Glomerular endothelial cell (primary cell): ENCODE measurements around the gene IL1F10. TPM values are rescaled to one million over a fixed set of nuclear protein-coding genes. Genes with fewer than 3 reads are reported as not detected.

Source experiments
- DNase-seq: peaks from one replicate; pipeline ENCODE4 v3.0.0-alpha.2; 2011; ENCODE audit warnings: low read depth, low spot score; ENCODE audit errors: extremely low read depth
- total RNA-seq: library from RNA; depleted of rRNA; stranded (reverse); fragments of >200 nt; gene quantifications from 2 replicates; pipeline ENCODE4 v1.2.3, GENCODE V29; 2015

Gene IL1F10
- total RNA-seq, 1 donor from 2014 or later, result not detected

DNA sequence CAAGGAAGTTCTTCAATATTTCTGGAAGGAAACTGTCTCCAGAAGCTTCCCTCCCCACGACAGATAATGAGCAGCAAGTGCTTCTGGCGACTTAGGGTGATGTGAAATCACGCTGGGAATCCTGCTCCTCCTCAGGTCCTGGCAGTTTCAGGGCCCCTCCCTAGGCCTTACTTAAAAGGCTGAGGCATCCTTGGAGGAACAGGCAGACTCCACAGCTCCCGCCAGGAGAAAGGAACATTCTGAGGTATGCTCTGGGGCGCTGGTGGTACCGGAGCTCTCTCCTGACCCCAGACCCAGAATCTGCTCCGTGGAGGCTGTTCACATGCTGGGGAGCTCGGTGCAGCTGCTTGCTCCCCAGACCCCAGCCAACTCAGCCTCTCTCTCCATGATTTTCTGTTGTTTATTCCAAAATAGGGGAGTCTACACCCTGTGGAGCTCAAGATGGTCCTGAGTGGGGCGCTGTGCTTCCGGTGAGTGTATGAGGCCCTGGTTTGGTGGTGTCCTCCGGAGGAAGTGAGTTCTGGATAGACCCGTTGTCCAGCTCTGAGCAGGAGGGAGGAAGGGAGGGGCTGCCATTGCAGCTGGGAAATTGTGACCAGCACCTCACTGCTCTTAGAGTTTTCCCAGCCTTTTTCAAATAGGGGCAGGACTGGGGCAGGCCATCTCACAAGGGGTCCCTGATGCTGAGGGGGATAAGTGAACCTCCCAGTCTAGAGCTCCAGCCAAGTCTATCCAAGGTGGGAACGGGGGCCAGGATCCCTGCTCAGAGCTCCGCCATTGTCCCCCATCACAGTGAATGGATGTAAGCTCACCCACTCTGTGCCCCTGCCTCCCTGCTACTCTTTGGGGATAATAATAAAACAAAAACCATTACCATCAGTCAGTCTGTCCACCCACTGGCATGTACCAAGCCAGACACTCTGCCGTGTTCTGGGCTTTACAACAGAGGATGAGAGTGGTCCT lies 8.5 kb upstream of the IL1F10 start, which contains the start of gene IL36RN:
Gene IL36RN, plus strand, starts transcription at position 201 of the 963 bp plus-strand sequence. Its CDS starts 241 bp downstream, at position 442.
- no peak for DNase-seq

GRCh38 chr2:113060396-113060795 lies 7.4 kb upstream of the IL1F10 start:
- DNase-seq, result no peak

DNA sequence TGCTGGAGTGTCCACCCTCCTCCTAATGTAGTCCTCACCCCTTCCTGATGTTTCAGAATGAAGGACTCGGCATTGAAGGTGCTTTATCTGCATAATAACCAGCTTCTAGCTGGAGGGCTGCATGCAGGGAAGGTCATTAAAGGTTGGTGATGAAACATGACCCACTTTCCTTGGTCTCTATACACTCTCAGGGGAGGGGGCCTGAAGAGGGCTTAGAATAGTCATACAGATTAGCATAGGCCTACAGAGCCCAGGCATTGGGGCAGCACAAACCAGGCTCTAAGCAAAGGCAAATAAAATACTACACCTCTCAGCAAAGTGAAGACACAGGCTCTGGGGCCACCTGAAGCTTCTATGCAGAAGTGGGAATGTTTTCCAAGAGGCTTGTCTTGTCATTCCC lies 7.0 kb upstream of the IL1F10 start:
- no peak for DNase-seq

DNA sequence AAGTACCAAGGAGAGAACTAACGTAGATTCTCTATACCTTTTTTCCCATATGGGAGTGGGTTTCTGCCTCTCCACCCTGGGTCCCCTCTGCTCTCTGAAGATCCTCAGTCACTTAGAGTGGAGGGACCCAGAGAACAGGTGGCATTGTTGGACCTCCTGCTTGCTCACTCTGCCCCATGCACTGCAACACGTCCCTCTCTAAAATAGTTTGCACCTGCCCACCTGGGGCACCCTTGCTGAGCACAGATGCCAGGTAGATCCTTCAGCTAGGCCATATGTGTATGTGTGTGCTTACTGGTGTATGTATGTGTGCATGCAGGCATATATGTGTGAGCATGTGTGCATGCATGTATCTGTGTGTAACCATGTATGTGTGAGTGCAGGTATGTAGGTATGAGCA lies 6.5 kb upstream of the IL1F10 start:
- no peak for DNase-seq

DNA sequence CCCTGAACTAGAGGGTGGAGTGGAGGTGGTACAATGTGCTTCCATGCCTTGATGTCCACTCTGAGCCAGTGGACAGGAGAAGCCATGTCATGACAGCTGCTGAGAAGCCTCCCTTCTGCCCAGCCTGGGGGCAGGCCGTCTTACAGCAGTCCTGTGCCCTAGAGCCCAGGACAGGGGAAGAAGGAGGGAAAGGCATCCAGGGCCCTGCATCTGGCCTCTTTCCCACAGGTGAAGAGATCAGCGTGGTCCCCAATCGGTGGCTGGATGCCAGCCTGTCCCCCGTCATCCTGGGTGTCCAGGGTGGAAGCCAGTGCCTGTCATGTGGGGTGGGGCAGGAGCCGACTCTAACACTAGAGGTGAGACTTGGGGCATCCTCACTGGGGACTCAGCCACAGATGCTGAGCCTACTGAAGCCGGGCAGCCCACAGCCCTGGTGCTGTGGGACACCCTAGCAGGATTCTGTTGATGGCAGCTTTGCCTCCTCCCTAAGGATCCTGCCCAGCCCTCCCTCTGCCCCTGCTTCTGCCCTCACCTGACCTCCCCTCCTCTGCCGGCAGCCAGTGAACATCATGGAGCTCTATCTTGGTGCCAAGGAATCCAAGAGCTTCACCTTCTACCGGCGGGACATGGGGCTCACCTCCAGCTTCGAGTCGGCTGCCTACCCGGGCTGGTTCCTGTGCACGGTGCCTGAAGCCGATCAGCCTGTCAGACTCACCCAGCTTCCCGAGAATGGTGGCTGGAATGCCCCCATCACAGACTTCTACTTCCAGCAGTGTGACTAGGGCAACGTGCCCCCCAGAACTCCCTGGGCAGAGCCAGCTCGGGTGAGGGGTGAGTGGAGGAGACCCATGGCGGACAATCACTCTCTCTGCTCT lies 5.6 kb upstream of the IL1F10 start:
- no peak for DNase-seq

GRCh38 chr2:113064281-113064680 lies 3.5 kb upstream of the IL1F10 start:
- no peak for DNase-seq

GRCh38 chr2:113064898-113065297 lies 2.9 kb upstream of the IL1F10 start:
- DNase-seq, result no peak

DNA sequence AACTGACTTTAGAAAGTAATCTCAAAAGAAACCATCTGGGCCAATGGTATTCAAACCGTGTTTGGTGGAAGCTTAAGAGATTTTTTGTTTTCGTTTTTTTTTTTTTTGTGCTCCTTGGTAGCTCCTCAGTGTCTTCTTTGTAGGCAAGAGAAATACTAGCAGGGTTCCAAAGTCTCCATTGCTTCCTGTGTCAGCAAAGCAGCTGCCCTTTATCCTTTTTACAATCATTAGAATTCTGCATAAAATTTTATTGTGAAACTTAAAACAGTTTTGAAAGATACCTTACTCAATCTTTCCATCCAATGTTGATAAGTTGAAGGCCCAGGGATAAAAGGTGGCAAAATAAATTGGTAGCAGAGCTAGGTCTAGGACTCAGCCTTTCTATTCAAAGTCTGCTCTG lies 479 bp downstream of the IL1F10 start:
- no peak for DNase-seq

DNA sequence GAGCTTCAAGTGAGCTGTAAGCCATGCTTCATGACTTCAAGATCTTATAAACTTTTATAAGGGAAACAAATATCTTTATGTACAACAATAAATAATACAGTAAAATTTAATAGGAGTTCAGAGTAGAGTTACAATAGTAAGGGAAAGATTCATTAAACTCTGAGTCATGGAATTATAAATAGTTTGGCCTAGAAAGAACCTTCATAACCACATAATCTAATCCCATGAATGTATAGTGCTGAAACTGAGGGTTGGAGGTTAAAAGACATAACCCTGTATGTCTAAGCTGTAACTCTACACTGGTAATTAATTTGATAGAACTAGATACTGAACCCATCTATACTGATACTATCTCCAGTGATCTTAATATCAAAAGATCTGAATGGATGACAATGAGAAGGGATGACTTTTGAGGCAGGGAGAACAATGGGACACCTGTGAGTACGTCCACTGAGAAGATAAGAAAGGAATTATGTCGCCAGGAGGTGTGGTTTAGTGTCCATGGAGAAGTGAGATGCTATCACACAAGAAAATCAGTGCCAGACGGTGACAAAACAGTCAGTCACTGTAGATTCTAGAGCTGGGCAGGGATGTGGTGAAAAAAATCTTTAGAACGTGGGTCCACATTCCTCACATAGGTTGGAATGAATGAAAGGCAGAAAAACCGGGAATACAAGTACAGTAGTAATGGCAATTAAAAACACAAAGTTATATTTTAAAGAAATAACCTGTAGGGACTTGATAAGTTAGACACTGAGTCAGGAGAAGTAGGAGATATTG lies 1.1 kb downstream of the IL1F10 start:
- DNase-seq, result no peak

DNA sequence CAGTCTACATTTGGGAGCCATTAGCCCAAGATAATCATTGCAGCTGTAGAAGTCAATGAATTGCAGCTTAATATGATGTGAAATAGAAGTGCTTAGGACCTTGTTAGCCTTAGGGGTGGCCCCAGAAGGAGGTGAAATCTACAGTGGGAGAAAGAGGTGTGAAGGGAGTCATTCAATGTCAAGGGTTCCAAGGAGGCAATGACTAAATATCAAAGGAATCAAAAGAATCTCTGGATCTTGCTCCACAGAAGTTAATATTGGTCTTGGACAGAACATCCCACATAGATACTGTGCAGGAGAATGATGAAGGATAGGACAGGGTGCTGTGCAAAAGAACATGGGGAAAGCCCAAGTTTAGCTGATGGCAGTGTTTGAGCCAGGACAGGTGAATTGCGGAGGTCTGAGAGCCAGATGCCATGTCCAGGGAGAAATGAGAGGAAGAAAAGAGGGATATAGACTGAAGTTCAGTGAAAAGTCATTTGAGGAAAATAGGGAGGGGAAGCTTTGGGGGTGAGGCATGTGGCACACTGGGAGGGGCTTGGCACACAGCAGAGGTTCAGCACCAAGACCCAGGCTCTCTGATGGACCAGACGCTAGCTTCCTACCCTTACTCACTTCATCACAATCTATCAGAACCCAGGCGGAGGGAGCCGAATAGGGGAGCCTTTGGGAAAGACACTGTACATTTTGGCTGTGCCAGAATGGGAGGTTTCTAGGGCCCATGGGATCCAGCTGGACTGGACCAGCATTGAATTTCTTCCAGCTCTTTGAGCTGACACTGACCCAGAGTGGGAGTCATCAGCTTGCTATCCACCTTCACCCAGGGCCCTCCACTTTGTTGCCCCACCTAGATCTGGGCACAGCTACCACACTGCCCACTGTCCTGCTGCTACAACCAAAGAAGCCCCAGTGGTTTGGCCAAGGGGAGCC lies 2.2 kb downstream of the IL1F10 start:
- no peak for DNase-seq

GRCh38 chr2:113070606-113070975 lies 2.8 kb downstream of the IL1F10 start:
- no peak for DNase-seq

DNA sequence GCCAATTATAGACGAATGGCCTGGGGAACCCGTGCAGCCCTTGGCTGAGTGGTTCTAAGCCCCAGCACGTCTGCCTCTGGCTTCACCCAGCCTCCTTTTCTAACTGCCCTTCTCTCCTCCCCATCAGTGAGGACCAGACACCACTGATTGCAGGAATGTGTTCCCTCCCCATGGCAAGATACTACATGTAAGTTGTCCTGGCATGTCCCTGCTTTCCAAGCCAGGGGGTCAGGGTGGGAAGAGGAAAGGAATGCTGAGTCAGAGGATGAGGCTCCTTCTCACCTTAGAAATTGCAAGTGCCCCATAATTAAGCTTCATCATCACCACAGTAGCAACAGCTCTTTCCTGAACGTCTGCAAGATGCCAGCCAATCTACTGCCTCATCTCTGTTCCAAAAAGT lies 4.8 kb downstream of the IL1F10 start:
- DNase-seq, result no peak

DNA sequence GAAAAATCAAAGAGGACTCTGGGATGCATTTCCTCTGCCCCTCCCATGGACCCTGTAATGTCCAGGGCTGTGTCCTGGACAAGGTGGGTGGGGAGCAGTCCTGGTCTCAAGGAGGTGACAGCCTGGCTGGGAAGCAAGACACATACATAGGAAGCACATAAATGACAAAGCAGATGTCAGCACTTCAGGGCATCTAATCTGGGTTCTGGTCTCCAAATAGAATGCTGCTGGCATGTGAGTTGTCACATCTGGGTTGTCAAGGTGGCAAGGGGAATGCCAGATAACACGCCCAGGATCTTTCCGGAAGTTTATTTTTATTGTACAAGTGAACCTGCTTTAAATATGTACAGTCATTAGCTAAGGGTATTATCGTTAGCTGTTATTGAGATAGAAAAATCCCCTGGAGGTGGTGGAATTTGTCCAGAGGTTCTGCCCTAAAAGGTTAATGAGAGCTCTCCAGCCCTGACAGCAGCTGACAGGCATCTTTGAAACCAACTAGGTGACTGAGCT lies 5.6 kb downstream of the IL1F10 start:
- DNase-seq, result no peak

DNA sequence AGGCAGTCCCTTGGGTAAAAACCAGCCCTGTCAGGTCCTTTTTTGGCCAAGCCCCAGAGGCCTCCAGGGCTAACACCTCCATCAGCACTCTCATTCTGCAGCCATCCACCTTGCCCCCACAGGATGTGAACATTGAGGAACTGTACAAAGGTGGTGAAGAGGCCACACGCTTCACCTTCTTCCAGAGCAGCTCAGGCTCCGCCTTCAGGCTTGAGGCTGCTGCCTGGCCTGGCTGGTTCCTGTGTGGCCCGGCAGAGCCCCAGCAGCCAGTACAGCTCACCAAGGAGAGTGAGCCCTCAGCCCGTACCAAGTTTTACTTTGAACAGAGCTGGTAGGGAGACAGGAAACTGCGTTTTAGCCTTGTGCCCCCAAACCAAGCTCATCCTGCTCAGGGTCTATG lies 7.3 kb downstream of the IL1F10 start:
- no peak for DNase-seq

DNA sequence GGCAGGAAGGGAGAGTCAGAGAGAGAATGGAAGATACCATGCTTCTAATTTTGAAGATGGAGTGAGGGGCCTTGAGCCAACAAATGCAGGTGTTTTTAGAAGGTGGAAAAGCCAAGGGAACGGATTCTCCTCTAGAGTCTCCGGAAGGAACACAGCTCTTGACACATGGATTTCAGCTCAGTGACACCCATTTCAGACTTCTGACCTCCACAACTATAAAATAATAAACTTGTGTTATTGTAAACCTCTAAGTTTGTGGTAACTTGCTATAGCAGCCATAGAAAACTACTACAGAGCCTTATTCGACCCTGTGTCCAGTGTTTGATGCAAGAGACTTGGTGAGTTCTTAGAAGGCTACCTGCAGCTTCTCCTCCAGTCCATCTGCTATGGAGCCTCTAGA lies 7.8 kb downstream of the IL1F10 start:
- no peak for DNase-seq

DNA sequence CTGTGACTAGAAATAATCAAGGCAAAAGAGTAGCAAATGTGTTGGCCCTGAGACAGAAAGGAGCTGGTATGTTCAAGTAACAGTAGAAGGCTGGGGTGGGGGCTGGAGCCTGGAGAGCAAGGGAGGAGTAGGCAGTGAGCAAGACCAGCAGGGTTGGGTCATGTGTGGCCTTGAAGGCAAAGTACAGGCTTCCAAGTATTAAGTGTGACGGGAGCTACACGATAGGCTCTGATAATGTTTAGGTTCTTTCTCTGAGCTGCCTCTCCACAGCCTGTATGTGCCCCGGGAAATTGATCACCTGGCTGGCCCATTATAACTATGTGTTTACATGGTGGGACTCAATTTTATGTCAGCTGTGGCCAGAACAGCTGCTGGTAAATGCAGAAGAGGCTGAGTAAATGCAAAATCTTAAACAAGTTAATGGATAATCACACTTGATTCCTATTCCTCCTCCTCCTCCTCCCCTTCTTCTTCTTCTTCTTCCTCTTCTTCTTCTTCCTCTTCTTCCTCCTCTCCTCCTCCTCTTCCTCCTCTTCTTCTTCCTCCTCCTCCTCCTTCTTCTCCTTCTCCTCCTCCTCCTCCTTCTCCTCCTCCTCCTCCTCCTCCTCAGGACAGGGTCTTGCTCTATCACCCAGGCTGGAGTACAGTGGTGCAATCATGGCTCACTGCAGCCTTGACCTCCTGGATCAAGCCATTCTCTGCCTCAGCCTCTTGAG lies 9.3 kb downstream of the IL1F10 start:
- DNase-seq, result no peak

DNA sequence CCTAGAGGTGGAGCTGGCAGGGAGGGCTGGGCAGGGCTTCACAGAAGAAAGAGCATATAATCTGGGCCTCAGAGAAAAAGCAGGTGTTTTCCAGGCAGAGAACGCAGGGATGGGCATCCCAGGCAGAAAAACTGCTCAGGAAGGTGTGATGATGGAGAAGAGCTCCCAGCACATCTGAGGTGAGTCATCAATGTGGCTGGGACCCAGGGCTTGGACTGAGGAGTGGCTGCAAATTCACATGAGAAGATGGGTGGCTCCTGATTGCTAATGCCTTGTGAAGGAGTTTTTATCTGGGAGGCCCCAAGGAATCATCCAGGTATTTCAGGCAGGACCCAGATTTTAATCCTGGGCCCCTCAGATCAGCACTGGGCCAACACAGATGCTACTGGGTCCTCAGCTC lies 10.2 kb downstream of the IL1F10 start:
- no peak for DNase-seq

DNA sequence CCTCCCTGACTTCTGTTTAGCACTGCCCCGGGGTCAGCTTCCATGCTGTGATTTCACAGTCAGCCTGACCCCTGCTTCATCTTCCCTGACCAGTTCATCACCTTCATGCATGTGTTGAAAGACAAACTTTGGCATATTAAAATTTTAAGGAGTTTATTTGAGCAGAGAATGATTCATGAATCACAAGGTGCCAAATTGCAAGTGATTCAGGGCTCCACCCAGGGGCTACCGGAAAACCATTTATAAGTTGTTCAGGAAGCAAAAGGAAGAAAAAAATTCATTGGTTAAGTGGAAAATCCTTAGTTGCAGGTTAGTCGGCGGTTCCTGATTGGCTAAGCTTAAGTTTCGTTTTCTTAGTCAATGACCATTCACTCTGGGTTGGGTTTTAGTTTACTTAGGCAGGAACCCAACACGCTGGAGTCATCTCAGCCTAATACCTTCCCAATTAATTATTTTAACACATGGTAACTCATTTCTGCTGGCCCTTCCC lies 10.6 kb downstream of the IL1F10 start:
- DNase-seq, result no peak

- no peak for DNase-seq
Observed at GRCh38 chr2:113079131-113079530, 11.4 kb downstream of the IL1F10 start.
